NCI-H69 (cell line): ENCODE results near the gene PAFAH1B1.
"Not testable (repeated sequence)": the region's sequence is repeated elsewhere in the genome, so short reads cannot be mapped to it uniquely, and the experiment has no call there.

Experiments
- DNase-seq: peaks from one replicate; lab custom pipeline; 2025; lab: John Stamatoyannopoulos, UW

The PAFAH1B1 gene

GRCh38 chr17:2592971-2593820 is at the start of gene PAFAH1B1:
TSS of gene PAFAH1B1 (plus strand) at chr17:2593654. CDS start at chr17:2638289, 44,635 bp downstream.
- peak; percentile 90 for DNase-seq

GRCh38 chr17:2545393-2545792 is 48.1 kb upstream of the PAFAH1B1 start:
- no peak for DNase-seq

GRCh38 chr17:2547176-2547575 is 46.3 kb upstream of the PAFAH1B1 start:
- peak; percentile 45 for DNase-seq

- not testable (repeated sequence) for DNase-seq
Measured at GRCh38 chr17:2548026-2548425, 45.4 kb upstream of the PAFAH1B1 start.

GRCh38 chr17:2549392-2550211 is 43.9 kb upstream of the PAFAH1B1 start:
- DNase-seq = no peak

- DNase-seq = no peak
Measured at GRCh38 chr17:2551493-2551892, 42.0 kb upstream of the PAFAH1B1 start.

- no peak for DNase-seq
Measured at GRCh38 chr17:2551928-2552327, 41.5 kb upstream of the PAFAH1B1 start.

GRCh38 chr17:2560658-2561057 is 32.8 kb upstream of the PAFAH1B1 start:
- no peak for DNase-seq

- DNase-seq = no peak
Measured at GRCh38 chr17:2562162-2562858, 31.1 kb upstream of the PAFAH1B1 start.

GRCh38 chr17:2563061-2563460 is 30.4 kb upstream of the PAFAH1B1 start:
- no peak for DNase-seq

GRCh38 chr17:2563543-2563942 is 29.9 kb upstream of the PAFAH1B1 start:
- DNase-seq = no peak

GRCh38 chr17:2564877-2565276 is 28.6 kb upstream of the PAFAH1B1 start:
- DNase-seq = no peak

- no peak for DNase-seq
Measured at GRCh38 chr17:2566056-2566455, 27.4 kb upstream of the PAFAH1B1 start.

- DNase-seq = no peak
Measured at GRCh38 chr17:2571523-2572303, 21.7 kb upstream of the PAFAH1B1 start.

GRCh38 chr17:2572304-2572609 is 21.2 kb upstream of the PAFAH1B1 start:
- not testable (repeated sequence) for DNase-seq

GRCh38 chr17:2580151-2580550 is 13.3 kb upstream of the PAFAH1B1 start:
- peak; percentile 44 for DNase-seq

GRCh38 chr17:2580661-2581060 is 12.8 kb upstream of the PAFAH1B1 start:
- peak; percentile 22 for DNase-seq

GRCh38 chr17:2582493-2582892 is 11.0 kb upstream of the PAFAH1B1 start:
- no peak for DNase-seq

GRCh38 chr17:2591040-2591640 is 2.3 kb upstream of the PAFAH1B1 start:
- DNase-seq = no peak

GRCh38 chr17:2593821-2594721 is 617 bp downstream of the PAFAH1B1 start:
- DNase-seq = peak; percentile 89
